GM13977 (cell line): ENCODE data around the gene SECTM1.

Experiments
- DNase-seq: peaks from one replicate; pipeline ENCODE4 v3.0.0; 2012; ENCODE audit warnings: low spot score
- CTCF ChIP-seq: IDR thresholded peaks from 2 replicates; pipeline ENCODE4 v1.5.1; 2012; ENCODE audit warnings: mild to moderate bottlenecking, control low read depth; ENCODE audit not compliant: insufficient read depth; ENCODE audit errors: extremely low read depth, missing control alignments
- in situ Hi-C: fragments of 300-500 bp; cut with MboI; formaldehyde crosslinking; loops from one replicate; pipeline ENCODE4 v1.12.0; 2022; ENCODE audit warnings: low sequenced_read_pairs, low pct_unique_long_range_greater_than_20kb, mixed read lengths, inconsistent platforms; ENCODE audit not compliant: unreplicated experiment

The SECTM1 gene

DNA sequence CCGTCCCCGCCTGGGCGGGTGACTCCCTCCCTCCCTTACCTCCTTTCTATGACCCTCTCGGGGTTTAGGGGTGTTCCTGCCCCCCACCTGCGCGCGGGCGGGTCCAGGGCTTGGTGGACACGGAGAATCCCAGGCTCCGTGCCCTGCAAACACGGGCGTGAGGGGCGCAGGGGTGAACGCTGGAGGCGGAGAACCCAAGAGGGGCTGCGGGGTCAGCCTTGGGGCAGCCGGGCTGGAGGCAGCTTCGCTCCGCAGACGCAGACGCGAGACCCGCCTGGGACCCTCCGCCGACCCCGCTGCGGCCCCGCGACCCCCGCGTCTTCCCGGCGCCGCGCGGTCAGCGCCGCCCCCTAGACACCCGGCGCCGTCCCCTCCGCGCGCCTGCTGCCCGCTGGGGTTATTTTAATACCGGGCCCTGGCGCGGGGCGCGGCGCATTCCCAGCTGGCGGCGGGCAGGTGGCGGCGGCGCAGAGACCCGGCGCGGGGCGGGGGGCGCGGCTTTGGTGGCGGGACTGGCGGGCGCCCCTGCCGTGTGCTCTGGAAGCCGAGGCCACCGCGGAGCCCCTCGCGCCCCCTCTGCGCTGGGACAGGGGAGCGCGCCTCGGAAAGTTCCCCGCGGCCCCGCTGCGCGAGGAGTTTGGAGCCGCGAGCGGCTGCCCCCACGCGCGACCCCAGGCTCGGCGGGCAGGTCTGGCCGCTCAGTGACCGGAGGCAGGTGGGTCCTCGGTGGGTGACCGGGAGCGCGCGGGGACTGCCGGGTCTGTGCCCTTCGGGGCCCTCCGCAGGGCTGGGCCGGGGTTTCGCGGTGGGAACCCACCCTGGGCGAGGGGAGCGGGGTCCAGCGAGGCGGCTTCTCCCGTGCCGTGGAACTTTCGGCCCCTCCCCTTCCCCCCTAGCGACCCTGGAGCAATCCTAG, 38.0 kb upstream of the SECTM1 start, which contains the start of gene UTS2R:
TSS of gene UTS2R (plus strand) at position 433 of the 916 bp plus-strand sequence. CDS start 2,560 bp downstream, outside the sequence.
- in situ Hi-C loops: no loop called here
- no peak for TF ChIP-seq CTCF
- no peak for DNase-seq

DNA sequence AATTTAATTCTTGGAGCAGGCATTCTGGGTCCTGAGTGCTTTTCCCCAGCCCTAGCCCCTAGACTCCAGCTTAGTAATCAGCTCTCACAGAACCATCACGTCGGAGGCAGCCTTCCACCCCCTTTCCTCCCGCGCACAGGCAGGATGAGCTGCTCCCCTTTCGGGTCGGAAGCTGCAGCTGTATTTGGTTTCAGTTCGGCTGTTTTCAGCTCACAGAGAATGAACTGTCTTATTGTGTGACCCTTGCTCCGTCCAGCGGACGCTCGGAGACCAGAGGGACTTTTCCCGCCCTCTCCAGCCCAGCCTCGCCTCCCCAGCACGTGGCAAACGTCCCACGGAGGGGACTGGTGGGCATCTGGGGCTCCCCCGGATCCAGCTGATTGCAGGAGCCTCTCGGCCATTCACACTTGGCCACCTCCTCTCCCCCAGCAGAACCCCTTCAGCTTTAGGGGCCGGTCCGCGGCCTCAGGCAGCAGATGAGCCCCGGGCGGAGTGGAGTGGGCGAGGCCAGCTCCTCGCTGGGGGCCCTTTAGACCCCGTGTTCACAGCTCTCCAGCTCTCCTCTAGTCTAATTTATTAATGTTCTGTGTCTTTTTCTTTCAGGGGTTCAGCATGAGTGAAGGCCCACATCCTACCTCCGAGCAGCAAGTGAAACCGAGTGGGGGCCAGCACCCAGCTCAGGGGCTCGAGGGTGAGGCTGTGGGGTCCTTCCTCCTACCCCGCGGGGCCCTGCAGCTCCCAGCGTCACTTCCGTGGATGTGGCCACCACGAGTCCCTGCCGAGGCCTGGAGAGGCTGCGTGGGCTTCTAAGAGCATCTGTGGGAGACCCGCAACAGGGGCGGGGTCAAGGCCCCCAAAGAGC, 37.1 kb upstream of the SECTM1 start:
- no peak for TF ChIP-seq CTCF
- in situ Hi-C loops: no loop called here
- DNase-seq: no peak

GRCh38 chr17:82369211-82369610, 35.6 kb upstream of the SECTM1 start:
- no peak for DNase-seq
- in situ Hi-C loops: no loop called here
- no peak for TF ChIP-seq CTCF

- in situ Hi-C loops: no loop called here
- DNase-seq: no peak
- no peak for TF ChIP-seq CTCF
These were observed 34.4 kb upstream of the SECTM1 start for GRCh38 chr17:82367724-82368524.

DNA sequence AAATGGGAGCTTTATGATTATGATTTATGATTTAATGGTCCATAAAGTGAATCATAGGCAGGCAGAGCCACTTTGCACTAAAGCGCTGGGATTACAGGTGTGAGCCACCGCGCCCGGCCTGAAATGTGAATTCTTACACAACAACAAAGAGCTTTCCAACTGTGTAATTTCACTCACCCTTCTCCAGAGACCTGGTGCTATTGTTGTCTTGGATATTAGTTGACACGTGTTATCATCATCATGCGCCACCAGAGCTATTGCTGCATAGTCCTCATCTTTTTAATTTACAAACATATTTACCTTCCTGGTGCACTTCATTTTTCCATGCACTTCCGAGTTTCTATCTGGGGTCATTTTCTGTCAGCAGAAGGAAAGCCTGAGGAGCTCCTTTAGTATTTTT, 33.2 kb upstream of the SECTM1 start:
- in situ Hi-C loops: no loop called here
- TF ChIP-seq CTCF: no peak
- no peak for DNase-seq
